SKM-1 (cell line): ENCODE measurements around the gene LRRC4C.

Experiments
- DNase-seq: peaks from one replicate; lab custom pipeline; 2025; ENCODE audit not compliant: unreplicated experiment; lab: John Stamatoyannopoulos, UW

The LRRC4C gene

GRCh38 chr11:41133023-41133422, 326.4 kb downstream of the LRRC4C start:
- DNase-seq = no peak

DNA sequence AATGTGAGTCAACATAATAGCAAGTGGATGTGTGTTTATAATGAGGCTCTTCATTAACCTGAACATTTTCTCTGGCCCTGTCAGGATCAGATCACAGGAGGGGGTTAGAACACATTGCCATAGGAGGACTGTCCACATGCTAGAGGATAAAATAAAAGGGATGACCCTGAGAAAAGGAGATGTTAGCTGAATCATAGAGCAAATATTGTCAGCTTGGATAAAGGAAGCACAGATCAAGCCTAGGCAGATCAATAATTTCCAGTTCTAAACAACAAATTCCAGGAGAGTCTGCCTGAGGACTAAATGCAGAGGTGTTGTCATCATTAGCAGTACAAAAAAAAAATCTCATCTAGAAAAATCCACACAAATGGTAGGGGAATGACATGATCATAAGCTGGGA, 337.9 kb downstream of the LRRC4C start:
- DNase-seq = no peak

DNA sequence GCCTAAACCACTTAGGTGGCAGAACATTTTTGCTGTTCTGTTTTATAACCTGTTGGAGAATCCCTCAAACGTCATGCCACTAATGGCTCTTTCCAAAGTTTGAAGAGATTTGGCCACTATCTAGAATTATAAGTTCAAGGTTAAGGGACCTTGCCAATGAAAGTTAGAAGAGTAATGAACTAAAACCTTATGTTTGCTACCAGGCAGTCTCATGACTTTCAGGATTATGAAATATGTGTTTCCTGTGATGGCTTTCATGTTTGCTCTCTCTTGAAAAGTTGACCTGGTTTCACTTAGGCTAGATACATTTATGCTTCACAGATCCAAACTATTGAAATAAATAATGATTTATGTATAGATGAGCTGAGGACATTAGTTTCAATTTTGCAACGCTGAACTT, 340.0 kb downstream of the LRRC4C start:
- DNase-seq = no peak

GRCh38 chr11:41118521-41118920, 340.9 kb downstream of the LRRC4C start:
- DNase-seq = no peak

DNA sequence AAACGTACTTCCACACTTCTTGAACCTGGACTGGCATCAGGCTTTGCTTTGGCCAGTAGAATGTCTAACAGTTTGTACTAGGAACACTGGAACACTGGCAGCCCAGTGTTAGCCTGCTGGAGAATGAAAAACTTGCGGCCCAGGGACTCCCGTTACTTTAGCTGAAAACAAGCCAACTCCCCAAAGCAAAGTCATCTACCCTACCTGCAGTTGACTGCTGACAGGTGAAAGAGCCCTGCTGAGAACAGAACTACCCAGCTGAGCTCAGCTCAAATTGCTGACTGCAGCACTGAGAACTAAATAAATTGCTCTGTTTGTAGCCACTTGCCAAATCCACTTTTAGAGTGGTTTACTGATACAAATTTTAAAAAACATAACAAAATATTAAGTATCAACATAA, 342.5 kb downstream of the LRRC4C start:
- DNase-seq = no peak

GRCh38 chr11:41115066-41115465, 344.4 kb downstream of the LRRC4C start:
- DNase-seq = no peak

- no peak for DNase-seq
Measured at GRCh38 chr11:41113160-41113559, 346.3 kb downstream of the LRRC4C start.

DNA sequence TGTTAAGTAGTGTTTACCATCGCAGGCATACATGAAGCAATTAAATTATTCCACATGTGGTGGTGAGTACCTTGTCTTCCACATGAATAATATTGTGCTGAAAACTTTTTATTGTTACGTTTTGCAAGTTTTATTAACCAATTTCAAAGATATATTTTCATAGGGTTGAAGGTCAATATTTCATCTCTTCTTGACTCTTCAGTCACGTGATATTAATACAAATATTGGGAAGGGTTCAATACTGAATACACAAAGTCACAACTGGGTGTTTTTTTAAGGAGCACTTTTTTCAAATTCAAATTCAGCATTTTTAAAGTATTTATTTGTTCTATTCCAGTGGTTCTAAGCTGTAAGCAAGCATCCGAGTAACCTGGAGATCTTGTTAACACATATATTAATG, 348.9 kb downstream of the LRRC4C start:
- DNase-seq = no peak

DNA sequence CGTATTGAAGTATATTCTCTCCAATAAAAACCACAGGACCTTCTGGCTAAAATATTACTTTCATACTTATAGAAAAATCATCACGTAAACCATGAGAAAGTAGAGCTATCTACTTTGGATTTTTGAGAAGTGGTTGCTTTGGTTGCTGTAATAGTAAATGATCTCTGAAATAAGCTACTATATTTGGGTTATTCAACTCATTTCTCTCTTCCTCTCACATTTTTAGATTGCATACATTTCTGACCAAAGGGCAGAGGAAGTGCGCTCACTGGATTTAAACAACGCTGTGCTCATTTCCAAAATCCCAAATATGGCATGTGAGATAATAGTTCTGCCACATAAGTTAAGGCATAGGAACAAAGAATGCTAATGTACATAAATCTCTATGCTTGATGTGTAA, 357.0 kb downstream of the LRRC4C start:
- no peak for DNase-seq

DNA sequence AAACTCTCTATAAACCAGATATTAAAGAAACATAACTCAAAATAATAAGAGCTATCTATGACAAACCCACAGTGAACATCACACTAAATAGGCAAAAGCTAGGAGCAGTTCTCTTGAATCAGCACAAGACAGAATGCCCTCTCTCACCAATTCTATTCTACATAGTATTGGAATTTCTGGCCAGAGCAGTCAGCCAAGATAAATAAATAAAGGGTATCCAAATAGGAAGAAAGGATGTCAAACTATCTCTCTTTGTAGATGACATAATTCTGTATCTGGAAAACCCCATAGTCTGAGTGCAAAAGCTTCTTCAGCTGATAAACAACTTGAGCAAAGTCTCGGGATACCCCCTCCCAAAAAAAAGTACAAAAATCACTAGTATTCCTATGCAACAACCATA, 359.8 kb downstream of the LRRC4C start:
- DNase-seq = no peak

- no peak for DNase-seq
Measured at GRCh38 chr11:41085123-41085522, 374.3 kb downstream of the LRRC4C start.

- no peak for DNase-seq
Measured at GRCh38 chr11:41081756-41082285, 377.6 kb downstream of the LRRC4C start.

DNA sequence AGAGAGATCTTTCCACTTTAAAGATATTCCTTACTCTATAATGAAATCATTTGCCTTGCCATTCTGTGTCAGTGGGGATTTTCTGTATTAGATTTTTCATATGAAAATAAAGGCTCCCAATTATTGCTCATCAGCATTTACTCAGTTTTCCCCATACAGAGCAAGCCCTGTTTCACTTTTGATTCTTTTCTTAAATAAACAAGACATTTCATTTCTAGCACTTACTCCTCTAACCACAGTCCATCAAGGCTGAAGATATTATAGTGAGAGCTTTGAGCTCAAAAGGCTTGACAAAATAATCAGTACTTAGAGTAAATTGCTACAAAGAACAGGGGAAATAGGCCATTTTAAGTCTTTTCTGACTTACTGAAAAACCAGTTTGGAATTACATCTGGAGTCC, 385.1 kb downstream of the LRRC4C start:
- no peak for DNase-seq

DNA sequence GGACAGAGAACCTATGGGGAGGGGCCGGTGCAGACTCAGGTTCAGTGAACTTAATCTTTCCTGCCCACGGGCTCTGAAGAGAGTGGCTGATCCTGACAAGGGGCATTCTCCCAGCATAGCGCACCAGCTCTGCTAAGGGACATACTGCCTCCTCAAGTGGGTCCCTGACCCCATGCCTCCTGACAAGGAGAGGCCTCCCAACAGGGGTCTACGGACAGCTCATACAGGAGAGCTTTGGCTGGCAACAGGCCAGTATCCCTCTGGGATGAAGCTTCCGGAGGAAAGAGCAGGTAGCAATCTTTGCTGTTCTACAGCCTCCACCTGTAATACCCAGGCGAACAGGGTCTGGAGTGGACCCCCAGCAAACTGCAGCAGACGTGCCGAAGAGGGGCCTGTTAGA, 394.0 kb downstream of the LRRC4C start:
- DNase-seq = no peak

DNA sequence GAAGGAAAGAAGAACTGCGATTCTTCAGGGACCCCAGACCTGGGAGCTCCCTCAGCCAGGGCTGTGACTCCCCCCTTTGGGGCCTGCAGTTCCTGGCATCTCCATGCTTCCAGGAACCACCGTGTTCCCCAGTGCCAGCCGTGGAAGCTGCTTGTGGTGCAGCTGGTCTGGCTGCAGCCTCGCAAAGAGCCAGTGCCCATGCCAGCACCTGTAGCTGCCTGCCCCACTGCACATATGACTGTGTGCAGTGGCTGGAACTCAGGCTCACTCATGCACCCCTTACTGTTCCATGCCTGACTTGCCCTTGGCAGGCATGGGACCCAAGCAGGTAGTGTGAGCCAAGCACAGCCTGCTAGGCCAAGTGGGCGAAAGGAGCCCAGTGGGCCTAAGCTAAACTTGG, 401.3 kb downstream of the LRRC4C start:
- no peak for DNase-seq

- DNase-seq = no peak
Measured at GRCh38 chr11:41056892-41057569, 402.4 kb downstream of the LRRC4C start.

GRCh38 chr11:41053894-41054293, 405.6 kb downstream of the LRRC4C start:
- no peak for DNase-seq

- no peak for DNase-seq
Measured at GRCh38 chr11:41051919-41052635, 407.4 kb downstream of the LRRC4C start.

DNA sequence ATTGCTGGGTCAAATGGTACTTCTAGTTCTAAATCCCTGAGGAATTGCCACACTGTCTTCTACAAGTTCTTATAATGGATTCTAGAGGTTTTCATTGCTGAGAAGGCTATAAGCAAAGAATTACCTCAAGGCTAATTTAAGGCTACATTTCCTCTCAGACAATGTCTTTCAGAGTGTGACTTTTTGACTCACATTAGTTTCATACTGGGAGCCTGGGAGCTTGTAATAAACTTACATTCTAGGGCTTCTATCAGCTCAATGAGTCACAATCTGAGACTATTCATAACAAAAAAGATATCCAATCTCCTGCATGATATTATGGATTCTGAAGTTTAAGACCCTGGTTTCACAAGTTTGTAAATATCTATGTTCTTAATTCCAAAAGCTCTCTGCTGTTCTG, 408.7 kb downstream of the LRRC4C start:
- DNase-seq = no peak

- no peak for DNase-seq
Measured at GRCh38 chr11:41047229-41047628, 412.2 kb downstream of the LRRC4C start.

GRCh38 chr11:41045266-41045665, 414.2 kb downstream of the LRRC4C start:
- no peak for DNase-seq

DNA sequence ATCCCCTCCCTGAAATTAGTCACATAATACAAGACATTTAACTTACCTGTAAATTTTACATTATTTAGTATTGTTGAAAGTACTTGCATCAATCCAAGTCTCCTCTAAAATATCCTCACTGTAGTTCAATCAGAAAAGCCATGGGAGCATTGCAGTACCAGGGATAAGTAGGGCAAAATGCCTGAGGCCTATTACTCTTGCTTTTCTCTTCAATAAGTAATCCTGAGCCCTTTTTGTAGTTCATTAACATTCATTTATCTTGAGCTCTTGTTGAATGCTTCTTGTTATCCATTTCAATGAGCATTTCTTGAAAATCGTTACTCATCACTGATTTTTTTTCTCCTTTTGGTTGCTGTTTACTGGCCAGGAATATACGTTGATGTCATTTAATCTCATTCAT, 414.7 kb downstream of the LRRC4C start:
- DNase-seq = no peak

- no peak for DNase-seq
Measured at GRCh38 chr11:41042688-41043087, 416.8 kb downstream of the LRRC4C start.
